ENCODE measurements around the gene KRTAP10-2.
"Not testable (repeated sequence)": the region's sequence is repeated elsewhere in the genome, so short reads cannot be mapped to it uniquely, and the experiment has no call there.

KRTAP10-2 gene

GRCh38 chr21:44582055-44582454 lies 30.8 kb upstream of the KRTAP10-2 start:
- DNase-seq: no peak

- no peak for DNase-seq
Observed at GRCh38 chr21:44581158-44581557, 29.9 kb upstream of the KRTAP10-2 start.

GRCh38 chr21:44580231-44580821 lies 29.0 kb upstream of the KRTAP10-2 start, which contains the start of gene KRTAP10-5:
KRTAP10-5 (minus strand) TSS chr21:44580604; CDS start chr21:44580578, 26 bp downstream.
- DNase-seq: not testable (repeated sequence)

GRCh38 chr21:44579833-44580144 lies 28.5 kb upstream of the KRTAP10-2 start:
- DNase-seq: no peak

DNA sequence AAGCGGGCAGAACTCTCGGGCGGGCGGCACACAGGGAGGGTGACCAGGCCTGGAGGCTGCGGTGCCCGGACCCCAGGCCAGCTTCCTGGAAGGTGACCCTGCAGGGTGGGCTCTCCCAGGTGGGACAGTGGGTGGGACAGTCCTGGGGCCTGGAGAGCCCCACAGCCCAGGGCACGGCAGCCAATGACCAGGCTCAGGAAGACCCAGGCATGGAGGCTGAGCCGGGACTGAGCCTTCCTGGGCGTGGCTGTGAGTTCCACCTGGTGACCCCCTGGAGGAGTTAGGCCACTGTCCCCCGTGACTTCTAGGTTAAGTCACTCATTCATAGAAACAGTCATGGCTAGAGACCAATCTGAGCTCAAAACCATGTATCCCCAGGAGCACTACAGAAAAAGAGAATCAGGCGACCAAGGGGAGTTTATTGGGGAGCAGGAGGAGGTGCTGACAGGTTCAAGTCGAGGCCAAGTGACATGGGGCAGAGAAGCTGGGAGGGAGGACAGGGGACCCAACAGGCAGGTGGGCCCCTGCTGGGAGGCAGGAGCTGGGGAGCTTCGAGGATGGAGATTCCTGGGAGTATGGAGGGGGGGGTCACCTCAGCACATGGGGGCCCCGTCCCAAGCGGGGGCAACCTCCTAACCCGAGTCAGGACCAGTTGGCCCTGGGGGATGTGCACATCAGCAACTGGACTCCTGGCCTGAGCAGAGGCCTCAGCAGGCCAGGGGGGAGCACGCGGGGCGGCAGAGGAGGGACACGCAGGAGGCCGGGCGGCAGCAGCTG lies 27.9 kb upstream of the KRTAP10-2 start:
- no peak for DNase-seq

- no peak for DNase-seq
Observed at GRCh38 chr21:44578371-44579055, 27.2 kb upstream of the KRTAP10-2 start.

- DNase-seq: no peak
Observed at GRCh38 chr21:44576025-44576420, 24.7 kb upstream of the KRTAP10-2 start.

DNA sequence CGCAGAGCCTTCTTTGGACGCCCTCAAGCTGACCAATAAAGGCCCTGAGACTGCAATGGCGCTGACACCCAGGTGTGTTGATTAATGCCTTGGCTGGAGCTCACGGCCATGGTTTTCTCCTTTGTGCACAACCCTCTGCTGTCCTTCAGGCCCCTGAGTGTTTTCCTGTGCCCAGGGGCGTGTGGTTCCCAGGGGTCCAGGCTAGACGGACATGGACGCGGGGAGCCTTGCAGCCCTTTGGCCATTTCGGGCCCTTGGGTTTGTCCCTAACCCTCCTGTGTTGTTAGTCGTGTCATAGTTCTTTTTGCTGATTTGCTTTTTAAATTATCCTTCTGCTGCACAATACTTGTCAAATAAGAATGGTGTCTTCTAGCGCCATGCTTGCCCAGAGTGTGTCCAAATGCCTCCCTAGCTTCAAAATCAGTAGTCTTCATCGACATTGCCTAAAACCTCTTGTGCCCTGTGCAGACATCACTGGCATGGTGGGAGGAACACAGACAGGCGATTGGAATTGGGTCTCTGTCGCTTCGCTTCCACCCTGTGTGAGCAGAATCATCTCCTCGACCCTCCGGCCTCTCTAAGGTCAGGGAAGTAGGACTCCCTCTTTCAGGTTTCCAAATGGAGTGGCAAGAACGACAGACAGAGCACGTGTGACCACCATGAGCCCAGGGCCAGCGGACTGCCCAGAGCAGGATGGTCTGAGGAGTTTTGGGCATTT lies 24.2 kb upstream of the KRTAP10-2 start:
- DNase-seq: no peak

- DNase-seq: no peak
Observed at GRCh38 chr21:44574457-44575306, 23.4 kb upstream of the KRTAP10-2 start.

DNA sequence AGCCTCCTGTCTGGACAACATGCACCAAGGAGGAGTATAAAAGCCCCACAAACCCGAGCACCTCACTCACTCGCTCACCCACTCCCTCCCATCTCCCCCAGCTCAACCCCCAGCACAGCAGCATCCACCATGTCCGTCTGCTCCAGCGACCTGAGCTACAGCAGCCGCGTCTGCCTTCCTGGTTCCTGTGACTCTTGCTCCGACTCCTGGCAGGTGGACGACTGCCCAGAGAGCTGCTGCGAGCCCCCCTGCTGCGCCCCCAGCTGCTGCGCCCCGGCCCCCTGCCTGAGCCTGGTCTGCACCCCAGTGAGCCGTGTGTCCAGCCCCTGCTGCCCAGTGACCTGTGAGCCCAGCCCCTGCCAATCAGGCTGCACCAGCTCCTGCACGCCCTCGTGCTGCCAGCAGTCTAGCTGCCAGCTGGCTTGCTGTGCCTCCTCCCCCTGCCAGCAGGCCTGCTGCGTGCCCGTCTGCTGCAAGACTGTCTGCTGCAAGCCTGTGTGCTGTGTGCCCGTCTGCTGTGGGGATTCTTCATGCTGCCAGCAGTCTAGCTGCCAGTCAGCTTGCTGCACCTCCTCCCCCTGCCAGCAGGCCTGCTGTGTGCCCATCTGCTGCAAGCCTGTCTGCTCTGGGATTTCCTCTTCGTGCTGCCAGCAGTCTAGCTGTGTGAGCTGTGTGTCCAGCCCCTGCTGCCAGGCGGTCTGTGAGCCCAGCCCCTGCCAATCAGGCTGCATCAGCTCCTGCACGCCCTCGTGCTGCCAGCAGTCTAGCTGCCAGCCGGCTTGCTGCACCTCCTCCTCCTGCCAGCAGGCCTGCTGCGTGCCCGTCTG lies 22.5 kb upstream of the KRTAP10-2 start, which contains the start of gene KRTAP10-4:
Gene KRTAP10-4 (plus strand): TSS at position 100 of the 827 bp plus-strand sequence. CDS start 30 bp downstream, at position 130.
- not testable (repeated sequence) for DNase-seq

DNA sequence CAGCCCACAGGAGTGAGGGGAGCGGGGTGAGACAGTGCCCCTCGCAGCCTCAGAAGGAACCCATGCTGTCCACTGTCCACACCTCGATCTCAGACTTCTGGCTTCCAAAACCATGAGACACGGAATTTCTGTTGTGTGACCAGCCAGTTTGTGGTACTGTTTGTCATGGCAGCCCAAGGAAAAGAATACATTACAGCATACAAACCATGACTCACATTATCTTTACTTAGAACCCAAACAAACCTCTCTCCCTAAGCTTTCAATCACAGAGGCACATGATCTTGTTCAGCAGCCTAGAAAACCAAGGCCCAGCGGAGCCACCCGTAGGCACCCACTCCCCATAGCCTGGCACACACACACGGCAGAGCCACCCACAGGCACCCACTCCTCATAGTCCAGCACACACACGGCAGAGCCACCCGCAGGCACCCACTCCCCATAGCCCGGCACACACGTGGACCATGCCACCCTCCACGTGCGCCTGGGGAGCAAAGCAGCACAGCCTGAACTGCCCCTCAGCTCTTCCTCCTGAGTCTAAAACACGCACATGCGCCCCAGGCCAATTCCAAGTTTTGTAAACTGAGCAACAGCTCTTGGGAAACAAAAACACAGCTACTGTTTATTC lies 21.8 kb upstream of the KRTAP10-2 start:
- no peak for DNase-seq

DNA sequence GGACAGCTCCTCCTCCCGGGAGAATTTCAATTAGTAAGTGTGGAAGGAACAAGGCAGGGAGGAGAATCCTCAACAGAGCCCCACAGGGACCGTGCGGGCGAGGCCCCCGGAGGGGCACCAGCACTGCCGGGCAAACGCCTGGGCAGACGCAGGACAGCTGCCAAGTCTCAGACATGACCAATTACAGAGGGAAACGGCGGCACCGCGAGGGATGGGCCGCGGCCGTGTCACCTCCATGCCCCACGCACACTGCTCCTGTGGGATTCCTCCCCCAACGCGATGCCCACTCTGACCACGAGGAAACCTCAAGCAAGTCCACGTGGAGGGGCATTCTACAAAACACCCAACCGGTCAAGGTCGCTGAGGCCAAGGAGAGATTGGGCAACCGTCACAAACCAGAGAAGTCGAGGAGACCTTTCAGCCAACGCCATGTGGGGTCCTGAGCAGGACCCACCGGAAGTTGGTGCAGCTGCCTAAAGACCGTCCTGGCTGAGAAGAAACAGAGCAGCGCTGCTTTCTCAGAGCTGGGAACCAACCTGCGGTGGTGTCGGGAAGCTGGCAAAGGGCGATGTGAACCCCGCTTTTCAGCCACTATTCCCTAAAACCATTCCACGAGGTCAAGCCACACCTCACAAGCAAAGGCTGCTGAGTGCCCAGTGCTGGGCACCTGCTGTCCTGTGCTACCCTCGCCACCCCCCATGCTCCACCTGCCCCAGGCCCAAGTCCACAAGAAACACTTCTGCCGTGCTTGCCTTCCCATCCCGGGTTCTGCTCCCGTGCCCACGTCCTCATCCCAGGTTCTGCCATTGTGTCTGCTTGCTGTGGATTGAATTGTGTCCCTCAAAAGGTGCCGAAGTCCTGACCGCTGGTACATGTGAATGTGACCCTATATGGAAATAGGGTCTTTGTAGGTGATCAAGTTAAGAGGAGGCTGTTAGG lies 20.8 kb upstream of the KRTAP10-2 start:
- no peak for DNase-seq

- DNase-seq: no peak
Observed at GRCh38 chr21:44571296-44571695, 20.0 kb upstream of the KRTAP10-2 start.

- DNase-seq: no peak
Observed at GRCh38 chr21:44569861-44570517, 18.7 kb upstream of the KRTAP10-2 start.

DNA sequence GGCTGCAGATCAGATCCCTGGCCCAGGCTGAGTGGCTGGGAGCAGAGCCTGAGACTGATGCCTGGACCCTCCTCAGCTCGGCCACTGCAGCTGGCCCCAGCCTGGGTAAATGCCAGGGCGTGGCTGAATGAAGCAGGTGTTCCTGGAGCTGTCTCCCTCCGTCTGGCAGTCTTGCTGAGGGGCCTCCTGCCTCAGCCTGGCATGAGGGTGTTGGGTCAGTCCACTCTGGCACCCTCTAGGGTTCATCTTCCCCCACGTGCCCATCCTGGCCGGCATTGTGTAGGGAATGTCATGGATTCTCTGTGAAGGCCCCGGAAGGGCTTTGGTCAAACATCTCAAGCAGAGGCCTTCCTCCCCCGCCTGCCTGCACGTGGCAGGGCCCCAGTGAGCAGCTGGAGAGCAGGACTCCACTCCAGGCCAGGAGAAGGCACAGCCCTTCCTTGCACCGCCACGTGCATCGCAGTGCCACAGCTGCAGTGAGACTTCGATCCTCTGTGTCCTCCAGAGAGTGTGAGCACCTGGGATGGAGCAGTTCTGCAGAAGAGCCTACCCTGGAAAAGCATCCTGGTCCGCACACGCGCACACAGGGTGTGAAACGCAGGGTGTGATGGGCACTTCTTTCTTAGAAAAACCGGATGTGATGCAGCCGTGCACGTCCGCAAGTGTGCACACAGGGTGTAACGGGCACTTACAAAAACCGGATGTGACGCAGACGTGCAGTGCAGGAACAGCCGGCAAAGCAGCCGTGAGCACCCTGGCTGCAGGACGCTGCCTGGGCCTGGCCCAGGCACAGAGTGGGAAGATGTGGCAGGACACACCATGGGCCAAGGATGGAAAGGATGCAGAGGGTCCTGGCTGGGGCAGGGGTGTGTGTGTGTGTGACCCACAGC lies 17.6 kb upstream of the KRTAP10-2 start:
- DNase-seq: no peak

DNA sequence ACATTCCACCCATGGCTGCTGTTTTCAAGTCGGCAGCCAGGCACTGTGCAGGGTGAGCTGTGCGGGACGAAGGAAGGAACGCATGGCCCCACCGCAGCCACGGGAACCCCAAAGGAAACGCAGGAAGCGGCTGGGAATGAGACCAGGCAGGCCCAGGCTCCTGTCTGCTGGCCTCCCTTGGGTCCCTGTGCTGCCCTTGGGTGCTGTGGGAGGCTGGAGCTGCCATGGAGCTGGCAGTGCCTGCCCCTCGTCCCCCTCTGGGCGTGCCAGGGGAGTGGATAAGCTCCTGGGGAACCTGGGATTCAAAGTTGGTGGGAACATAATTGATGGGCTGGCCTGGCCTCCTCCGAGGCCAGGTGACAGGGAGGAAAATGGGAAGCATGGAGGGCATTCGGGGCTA lies 17.0 kb upstream of the KRTAP10-2 start:
- no peak for DNase-seq

DNA sequence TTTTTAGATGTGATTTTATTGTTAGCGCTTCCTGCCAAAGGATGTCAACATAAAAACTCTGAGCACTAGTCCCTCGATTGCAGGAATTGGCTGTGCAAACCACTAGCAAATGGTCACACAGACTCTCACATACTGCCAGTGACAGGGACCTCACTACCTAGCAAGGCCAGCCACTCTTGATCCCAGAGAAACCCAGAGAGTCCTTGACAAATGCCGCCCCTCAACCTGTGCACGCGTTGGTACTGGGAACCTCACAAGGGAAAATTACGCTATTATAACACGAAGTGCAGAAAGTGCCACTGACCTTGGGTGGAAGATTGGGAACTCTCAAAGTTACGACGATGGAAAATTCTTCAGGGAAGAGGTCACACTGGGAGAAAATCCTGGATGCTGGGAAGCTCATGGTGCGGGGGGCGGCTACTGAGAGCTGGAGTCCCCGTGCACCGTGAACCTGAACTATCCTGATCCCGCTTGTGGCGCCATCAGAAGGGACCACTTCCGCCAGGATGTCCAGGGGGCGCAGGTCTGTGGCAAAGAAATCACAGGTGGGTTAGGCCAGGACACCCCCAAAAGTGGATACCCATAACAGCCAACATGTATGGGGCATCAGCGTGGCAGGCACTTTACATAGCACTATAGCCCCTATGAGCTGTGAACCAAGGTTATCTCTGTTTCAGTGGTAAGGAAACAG lies 16.3 kb upstream of the KRTAP10-2 start:
- DNase-seq: no peak
